ENCODE results near the gene THAP12.

The THAP12 gene

DNA sequence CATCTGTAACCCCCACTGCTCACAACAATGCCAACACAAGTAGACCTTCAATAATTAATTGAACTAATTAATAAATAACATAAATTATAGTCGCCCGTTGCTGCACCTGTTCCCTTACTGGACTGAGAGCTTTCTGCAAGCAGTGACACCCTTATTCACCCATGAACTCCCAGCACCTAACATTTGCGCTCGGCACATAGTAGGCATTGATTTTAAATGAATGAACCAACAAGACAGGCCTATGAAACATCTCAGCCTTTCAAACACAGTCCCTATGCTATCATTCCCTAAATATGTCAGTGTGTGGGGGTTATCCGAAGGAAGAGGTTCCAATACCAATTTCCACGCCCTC is 1.1 kb downstream of the THAP12 start:
- DNase-seq = no peak

DNA sequence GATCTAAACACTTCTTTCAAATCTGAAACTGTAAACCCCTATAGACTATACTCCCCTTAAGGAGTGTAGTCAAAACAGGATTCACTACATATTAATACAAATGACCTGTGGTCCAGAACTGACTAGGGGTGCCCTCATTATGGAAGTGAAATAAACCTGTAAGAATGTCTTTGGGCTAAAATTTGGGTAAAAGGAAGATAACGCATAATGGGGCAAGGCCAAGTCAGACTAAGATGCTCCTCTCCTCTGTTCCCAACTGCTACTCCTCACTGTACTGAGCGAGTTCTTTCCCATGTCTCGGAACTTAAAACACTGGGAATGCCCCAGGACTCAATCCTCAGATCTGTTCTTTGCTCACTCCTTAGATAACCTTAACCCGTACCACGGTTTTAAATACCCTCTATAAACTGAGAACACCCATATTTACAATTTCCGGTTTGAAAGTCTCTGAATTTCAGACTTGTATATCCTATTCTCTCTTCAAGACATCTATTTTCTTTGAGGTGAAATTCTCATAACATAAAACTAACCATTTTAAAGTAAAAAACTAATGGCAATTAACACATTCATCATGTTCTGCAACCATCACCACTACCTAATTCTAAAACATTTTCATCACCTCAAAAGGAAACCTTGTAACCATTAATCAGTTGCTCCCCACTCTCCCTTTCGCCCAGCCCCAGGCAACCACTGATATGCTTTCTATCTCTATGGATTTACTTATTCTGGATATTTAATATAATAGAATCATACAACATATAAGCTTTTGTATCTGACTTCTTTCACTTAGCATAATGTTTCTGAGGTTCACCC is 4.0 kb downstream of the THAP12 start:
- DNase-seq = no peak

DNA sequence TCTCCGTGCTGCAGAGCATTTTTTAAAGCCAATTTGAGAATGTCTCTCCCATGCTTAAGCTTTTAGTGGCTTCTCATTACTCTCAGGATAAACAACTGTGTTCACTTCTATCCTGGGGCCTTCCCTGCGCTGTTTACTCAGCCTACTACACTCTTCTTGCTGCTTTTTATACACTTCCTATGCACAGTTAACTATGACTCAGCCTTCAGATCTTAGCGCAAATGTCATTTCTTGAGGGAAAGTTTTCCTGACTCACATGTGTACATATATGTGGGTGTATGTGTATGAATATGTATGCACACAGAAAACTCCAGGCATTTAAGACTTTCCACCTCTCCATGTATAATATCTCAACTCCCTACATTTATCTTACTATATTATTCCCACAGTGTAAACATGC is 9.8 kb downstream of the THAP12 start:
- DNase-seq = peak; percentile 60

DNA sequence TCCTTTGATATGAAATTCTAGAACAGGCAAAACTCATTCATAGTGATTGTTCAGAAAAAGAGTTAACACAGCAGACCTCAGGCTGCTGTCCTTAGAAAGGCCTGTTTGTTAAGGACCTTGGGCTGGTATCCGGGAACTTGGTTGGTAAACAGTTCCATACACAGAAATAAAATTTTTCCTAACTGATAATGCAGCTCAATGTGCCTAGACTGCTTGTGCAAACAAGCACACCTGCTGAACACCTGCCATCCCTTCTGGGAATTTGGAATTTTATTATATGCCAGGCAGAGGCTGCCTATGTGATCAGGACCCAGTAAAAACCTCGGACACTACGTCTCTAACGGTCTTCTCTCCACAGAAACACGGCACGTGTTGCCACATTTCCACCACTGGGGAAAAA is 11.5 kb downstream of the THAP12 start:
- DNase-seq = no peak

DNA sequence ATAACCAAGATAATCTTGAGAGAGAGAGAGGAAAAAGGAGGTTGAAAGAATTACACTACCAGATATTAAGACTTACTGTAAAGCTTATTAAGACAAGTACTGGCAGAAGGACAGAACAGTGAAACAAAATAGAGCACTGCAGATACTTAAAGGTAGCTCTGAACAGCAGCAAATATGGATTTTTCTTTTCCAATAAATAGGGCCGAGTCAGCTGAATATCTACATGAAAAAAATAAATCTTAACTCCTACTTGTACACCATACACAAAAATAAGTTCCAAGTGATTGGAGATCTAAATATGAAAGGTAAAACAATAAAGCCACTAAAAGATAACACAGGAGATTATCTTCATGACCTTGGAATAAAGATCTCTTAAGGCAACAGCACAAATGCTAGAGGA is 12.4 kb downstream of the THAP12 start:
- DNase-seq = no peak

DNA sequence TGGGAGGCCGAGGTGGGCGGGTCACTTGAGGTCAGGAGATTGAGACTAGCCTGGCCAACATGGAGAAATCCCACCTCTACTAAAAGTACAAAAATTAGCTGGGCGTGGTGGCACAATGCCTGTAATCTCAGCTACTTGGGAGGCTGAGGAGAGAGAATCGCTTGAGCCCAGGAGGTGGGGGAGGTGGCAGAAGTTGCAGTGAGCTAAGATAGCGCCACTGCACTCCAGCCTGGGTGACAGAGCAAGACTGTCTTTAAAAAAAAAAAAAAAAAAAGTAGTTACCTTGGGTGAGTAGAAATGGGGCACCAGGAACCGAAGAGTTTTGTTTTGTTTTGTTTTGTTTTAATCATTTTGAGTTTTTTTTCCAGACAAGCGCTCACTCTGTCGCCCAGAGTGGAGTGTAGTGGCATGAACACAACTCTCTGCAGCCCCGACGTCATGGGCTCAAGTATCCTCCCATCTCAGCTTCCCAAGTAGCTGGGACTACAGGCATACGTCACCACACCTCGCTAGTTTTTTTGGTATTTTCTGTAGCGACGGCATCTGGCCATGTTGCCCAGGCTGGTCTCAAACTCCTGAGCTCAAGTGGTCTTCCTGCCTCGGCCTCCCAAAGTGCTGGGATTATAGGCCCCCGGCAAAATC is 15.8 kb downstream of the THAP12 start:
- DNase-seq = no peak

DNA sequence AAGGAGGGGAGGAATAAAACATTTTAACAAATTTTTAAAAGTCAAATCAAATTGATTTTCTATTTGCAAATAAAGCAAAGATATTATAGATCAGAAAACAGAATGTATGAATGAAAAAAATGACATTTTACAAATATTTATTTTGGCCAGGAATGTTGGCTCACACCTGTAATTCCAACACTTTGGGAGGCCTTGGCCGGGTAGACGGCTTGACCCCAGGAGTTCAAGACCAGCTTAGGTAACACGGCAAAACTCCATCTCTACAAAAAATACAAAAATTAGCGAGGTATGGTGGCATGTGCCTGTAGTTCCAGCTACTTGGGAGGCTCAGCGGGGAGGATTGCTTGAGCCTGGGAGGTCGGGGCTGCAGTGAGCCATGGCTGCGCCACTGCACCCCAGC is 18.2 kb downstream of the THAP12 start:
- no peak for DNase-seq

DNA sequence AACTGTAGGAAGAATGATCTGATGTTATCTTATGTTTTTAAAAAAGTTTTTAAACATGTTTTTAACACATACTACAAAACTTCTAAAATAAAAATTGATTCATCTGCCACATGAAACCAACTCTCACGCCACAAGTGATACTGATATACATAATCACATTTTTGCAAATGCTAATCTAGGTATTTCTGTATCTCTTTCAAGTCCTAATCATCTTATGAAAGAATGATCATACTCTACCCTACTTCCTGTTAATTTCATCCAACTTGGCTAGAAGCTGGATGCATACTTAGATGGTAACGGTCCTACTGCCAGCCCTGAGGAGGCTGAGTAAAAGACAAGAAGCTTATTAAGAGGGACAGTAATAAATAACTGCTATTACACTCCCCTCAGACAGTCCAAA is 19.2 kb downstream of the THAP12 start:
- DNase-seq = no peak

DNA sequence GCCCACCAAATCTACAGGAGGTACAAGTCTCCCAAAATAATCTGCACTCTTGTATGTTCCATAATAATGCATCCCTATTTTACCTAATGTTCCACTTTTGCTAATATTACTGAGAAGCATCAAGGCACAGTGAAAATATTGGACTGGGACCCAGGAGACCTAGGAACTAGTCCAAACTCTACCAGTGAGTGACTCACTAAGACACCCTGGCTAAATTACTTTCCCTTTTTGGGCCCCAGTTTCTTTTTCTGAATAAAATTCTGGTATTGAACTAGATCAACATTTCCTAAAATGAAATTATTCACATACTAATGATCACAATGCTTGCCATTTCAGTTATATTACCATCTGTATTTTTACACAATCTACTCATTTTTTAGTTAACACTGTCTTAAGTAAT is 19.6 kb downstream of the THAP12 start:
- DNase-seq = no peak

DNA sequence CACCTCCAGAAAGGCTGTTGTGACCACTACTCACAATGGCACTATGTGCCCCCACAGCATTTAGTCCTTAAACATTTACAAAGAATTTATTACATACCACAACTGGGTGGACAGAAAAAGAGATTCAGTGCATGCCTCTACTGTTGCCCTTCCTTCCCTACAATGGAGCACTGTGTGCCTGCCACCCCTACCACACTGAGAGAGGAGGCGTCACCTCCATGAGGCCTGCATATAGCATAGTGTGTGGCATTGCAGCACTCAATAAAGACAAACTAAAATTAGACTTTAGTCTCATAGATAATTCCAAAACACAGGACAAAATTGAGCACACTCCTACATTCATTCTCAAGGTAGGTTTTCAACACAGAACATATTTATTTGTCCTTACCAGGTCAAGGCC is 25.8 kb downstream of the THAP12 start:
- DNase-seq = no peak

DNA sequence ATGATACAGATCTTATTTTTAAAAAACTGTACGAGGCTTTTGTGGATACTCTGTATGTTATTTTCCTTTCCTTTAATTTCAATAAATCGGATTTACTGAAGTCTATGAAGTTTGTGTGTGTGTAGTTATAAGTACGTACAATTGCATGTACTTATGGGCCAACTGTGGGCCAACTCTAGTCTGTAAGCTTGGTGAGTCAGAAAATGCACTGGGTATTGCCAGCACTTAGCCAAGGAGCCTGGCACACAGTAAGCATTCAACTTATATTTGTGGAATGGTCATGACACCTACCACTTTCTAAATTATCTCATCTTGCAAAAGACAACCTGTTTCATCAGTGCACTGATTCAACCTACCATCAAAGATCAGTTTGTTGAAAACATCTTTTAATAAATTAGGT is 32.6 kb downstream of the THAP12 start:
- DNase-seq = no peak

DNA sequence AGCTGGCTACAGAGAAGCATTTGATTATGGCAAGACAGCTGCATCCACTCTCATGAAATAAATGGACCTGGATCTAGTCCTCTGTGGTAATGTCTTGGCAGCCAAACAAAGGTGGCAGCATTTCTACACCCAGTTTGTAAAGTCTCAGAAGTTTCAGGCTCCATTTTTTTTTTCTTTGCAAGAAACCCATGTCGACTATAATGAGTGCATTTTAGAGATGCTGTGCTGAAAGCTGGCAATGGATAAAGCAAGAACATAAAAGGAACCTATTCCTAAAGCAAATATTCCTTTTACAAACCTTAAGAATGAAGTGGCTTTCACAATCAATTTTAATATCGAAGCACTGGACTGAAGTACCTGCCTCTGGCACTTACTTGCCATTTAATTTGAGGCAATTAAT is 33.5 kb downstream of the THAP12 start:
- DNase-seq = no peak

DNA sequence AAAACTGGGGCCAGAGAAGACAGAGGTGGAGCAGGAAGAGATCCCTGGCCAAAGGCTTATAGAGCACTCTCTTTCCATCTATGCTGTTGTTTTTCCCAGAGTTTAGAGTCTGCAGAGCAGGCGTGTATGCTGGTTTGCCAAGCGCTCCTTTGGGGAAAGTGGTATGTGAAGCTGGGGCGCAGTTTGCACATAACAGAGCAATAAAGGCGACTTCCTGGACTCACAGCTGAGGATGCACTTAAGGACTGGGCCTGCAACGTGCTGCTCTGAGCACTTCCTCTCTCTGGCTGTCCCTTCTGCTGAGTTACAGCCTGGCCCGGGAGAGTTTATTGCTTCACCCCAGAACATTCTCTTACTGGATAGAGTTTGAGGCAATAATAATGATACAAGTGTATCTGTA is 41.7 kb downstream of the THAP12 start:
- no peak for DNase-seq

DNA sequence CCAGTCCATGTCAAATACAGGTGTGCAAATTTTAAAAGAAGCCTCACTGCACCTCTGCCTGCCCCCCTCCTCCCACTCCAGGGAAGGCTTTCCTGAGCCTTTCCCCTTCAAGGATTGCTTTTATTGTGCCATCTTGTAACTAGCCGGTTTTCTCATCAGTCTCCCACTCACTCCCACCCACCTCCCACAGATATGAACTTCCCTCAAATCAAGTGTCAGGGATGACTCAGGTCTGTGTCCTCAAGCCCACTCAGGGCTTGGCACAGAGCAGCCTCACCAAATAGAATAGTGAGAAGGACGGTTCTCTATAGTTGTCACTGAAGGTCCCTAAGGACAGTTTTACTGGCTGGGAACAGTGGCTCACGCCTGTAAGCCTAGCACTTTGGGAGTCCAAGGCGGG is 43.0 kb downstream of the THAP12 start:
- DNase-seq = no peak

DNA sequence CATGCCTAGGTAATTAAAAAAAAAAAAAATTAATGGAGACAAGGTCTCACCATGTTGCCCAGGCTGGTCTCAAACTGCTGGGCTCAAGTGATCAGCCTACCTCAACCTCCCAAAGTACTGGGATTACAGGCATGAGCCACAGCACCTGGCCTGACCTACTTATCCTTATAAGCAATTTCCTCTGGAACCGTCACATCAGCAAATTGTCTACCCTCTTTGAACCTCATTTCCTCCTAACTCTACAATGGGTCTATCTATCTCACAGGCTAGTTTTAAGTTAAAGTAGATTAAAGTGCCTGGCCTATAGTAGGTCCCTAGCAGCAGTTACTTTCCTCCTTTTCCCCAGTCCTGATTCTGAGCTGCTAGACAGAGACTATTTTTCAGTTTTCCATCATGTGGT is 43.5 kb downstream of the THAP12 start:
- no peak for DNase-seq

DNA sequence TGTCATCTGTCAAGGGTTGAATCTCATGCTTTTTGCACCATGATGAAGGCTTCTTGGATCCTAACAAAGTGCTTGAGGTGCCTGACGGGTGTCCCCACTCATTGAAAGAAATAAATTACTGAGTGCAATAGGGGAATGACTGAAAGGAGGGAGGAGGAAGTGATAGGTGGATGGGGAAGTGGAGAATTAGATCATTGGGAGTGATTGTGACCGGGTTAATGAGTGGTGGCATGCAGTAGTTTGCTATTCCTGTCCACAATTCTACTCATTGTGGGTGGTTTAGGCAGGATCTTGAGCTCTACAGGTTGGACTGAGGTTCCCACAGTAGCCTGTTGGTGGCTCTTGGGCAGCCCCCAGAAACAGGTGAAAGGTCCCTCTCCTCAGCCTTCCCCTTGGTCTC is 44.3 kb downstream of the THAP12 start:
- DNase-seq = no peak

DNA sequence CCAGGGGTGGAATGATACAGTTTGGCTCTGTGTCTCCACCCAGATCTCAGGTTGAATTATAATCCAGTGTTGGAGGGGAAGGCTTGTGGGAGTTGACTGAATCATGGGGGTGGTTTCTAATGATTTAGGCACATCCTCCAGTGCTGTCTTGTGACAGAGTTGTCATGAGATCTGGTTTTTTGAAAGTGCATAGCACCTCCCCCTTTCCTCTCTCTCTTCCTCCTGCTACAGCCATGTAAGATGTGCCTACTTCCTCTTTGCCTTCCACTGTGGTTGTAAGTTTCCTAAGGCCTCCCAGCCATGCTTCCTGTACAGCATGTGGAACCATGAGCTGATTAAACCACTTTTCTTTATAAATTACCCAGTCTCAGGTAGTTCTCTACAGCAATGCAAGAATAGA is 45.1 kb downstream of the THAP12 start:
- DNase-seq = no peak

DNA sequence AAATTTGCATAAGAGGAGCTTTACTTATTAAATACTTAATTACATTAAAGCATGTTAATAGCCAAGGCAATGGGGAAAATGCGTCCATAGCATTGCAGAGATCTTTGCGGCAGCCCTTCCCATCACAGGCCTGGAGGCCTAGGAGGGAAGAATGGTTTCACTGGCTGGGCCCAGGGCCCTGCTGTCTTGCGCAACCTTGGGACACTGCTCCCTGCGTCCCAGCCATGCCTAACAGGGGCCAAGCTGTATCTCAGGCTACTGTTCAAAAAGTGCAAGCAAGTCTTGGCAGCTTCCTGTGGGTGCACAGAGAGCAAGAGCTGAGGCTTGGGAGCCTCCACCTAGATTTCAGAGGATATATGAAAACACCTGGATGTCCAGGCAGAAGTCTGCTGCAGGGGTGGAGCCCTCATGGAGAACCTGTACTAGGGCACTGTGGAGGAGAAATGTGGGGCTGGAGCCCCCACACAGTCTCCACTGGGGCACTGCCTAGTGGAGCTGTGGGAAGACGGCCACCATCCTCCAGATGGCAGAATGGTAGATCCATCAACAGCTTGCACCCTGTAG is 46.0 kb downstream of the THAP12 start:
- no peak for DNase-seq

DNA sequence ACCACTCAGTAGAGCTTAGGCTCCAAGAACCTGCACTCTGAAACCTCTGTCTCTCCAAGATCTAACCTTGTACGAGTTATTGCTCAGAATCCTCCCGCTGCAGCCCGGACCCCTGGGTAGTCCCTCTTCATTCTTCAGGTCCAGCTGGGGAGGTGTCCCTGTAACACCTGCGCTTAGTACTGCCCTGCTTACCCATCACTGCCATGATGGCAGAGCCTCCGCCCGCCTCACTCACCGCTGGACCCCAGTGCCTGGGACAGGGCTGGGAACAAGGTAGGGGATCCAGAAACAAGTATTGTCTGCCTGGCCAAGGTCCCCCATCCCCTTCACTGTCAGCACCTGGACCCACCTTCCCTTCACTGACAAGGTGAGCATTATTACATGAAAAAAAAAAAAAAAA is 50.3 kb downstream of the THAP12 start:
- DNase-seq = no peak

DNA sequence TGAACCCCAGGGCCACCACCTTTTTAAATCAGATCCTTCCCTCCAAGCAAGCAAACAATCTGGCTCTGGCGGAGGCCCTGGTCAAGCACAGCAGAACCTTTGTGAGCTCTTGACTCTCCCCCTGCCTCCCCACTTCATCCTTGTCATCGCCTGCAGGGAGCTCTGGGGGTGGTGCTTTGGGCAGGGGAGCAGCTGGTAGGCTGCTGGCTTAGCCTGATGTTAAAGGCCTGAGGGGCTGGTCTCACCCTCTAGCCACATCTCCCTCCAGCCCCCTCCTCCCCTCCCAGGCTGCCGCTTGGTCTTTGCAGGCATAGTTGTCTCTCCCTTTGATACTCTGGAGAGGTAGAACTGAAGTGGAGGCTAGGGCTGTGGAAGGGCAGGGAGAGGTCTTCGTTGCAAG is 50.9 kb downstream of the THAP12 start:
- no peak for DNase-seq

DNA sequence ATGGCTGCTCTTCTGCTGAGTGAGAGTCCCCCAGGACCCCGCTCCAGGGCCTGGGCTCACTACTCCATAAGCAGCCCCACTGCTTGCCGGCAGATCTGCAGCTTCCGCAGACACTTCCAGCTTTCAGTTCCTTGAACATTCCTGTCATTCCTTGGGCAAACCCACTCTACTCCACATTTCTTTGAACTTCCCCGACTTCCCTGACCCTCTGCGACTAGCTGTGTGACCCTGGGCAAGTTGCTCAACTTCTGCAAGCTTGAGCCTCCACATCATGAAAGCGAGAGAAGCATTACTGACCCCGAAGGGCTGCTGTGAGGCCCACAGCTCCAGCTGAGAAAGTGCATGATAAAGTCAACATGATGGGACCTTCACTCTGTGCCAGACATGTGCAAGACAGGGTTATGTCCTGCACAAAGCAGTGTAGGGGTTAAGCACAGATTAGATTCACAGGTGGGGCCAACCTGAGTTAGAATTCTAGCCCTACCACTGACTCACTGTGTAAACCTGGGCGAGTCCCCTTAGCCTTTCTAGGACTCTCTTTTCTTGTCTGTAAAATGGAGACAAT is 51.8 kb downstream of the THAP12 start:
- DNase-seq = no peak

DNA sequence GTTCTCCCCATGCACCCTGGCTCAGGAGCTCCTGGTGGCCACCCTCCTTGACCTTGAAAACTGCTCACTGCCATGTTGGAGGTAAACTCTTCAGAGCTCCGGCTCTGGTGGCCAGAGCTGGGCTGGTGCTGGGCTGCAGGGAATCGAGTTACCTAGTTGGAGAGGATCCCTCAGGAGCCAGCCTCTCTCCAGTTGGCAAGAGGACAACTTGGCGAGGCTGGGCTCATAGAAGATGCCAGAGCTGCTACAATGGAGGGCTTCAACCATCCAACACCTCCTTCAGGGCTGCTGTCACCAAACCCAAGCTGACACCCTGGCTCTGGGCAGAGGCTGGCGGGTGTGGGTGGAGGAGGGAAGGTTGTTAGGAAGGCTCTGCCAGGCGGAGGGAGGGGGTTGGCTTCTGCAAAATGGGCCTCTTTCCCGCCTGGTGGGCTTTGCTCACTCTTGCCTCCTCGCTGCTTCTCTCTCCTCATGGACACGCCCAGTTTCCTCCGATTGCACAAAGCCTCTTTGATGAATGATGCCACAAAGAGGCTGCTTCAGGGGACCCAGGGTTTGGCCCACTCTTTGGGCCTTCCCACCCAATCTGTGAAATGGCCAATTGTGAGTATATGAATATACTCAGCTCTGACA is 53.1 kb downstream of the THAP12 start:
- DNase-seq = no peak

DNA sequence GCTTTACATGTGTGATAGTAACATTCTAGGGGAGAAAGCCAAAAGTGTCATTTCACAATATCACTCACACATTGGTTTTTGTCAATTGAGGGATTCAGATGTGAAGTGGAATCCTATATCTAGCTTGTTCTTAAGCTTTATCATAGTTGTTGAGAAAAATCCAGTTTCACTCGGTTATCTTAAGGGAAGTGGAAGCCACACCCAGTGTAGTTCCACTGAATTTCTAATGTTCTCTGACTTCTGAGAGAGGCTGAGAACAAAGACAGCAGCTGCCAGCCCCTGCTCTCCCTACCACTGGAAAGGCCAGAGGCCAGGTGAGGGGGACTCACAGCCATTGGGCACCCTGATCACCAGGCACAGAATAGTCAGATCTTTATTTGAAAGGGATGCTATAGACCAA is 53.7 kb downstream of the THAP12 start:
- no peak for DNase-seq

DNA sequence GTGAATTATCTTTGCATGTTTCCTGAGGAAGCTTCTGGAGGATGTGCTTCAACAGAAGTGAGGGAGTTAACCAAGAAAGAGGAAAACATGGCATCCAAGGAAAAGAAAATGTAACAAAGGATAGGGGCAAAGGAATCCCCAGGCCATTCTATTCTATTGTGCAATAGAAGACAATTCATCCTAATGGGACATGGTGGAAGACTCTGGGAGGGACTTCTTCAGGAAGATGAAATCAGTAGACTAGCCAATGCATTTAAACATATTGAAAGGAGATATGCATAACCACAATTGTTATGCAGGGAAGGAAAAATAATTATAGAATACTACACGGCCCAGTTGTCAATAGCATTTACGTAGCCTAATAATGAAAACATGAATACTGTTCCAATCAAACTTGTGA is 55.7 kb downstream of the THAP12 start:
- no peak for DNase-seq

Measured in stimulated activated CD4-positive, alpha-beta T cell treated with anti-CD3 and anti-CD28 coated beads, Interleukin-4, amount 100 ng/mL, for 24 hours (primary cell).